Stimulated activated CD8-positive, alpha-beta memory T cell treated with anti-CD3 and anti-CD28 coated beads, Interleukin-4, amount 100 ng/mL, for 48 hours (primary cell): ENCODE measurements around the gene GAREM1.
"Not testable (repeated sequence)": the region's sequence is repeated elsewhere in the genome, so short reads cannot be mapped to it uniquely, and the experiment has no call there.

ENCODE experiments used
- DNase-seq: peaks from one replicate; pipeline ENCODE4 v3.0.0-alpha.2; 2020

Gene GAREM1

DNA sequence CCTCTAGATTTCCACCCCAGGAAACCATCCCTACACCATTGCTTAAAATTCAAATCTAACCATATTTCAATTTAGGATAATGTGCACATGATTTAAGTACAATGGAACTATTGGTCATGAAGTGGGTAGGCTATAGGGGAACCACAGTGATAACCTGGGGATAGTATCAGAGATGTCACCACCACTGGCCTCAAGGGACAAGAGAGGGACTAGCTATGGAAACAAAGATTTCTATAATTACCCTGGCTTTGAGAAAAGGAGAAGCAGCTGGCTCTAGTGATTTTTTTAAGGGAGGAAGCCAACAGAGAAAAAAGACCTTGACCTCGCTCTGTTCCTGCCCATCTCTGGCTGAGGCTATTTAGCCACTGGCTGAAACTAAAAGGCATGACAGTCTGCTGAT, 148.9 kb downstream of the GAREM1 start:
- no peak for DNase-seq

DNA sequence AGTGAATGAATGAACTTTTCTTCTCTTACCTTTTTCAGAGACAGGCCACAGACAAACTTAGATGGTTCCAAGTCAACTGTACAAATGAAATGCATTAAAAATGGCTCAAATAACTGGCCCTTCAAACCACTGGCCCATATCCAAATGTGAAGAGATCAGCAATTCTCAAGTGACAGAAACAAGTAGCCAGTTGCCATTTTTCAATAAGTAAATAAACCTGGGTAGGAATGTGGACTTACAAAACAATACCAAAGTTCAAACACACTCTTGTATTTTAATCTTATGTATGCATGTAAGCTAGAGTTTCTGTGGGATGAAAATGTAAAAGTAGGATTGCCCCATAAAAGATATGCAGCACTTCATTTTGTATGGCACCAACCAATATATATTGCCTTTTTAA, 151.6 kb downstream of the GAREM1 start:
- DNase-seq, result no peak

DNA sequence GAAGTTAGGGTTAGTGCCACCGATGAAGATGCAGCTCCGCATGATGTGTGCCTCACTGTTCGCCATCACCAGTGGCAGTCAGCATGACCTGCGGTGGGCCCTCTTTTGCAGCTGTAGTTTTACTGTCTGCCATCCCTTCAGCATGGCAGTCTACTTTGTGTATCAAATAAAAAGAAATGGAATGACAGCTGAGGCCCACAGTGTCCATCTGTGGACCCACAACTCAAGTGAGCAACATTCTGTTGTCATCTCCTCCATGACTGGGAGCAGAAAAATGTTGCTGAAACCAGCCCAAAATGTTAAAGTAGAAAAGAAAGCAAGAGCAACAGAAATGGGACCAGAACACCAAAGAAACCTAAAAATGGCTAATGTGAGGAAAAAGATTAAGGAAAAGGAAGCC, 152.1 kb downstream of the GAREM1 start:
- DNase-seq, result no peak

- no peak for DNase-seq
These were observed 153.0 kb downstream of the GAREM1 start for GRCh38 chr18:32317651-32318050.

GRCh38 chr18:32315881-32316280, 154.8 kb downstream of the GAREM1 start:
- DNase-seq, result no peak

- DNase-seq, result no peak
These were observed 159.9 kb downstream of the GAREM1 start for GRCh38 chr18:32310774-32311173.

GRCh38 chr18:32310101-32310500, 160.6 kb downstream of the GAREM1 start:
- DNase-seq, result no peak

GRCh38 chr18:32308493-32309120, 162.1 kb downstream of the GAREM1 start:
- DNase-seq, result no peak

GRCh38 chr18:32303400-32303799, 167.3 kb downstream of the GAREM1 start:
- no peak for DNase-seq

DNA sequence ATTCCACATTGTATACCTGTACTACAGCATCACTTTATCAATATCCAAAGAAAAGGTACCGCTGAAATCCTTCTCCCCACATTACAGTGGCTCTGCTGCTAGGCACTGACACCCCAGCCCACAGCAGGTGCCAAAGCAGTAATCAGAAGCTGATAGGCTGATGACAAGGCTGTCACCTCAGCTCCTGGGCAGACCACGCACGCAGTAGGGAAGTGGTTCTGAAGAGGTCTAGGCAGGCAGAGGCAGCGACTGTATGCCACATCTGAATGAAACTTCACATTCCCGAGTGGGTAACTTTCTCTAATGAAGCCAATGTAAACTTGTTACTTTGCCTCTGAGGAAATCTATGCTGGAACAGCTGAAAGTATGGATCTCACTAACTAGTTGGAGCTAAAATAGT, 167.9 kb downstream of the GAREM1 start:
- no peak for DNase-seq

- no peak for DNase-seq
These were observed 168.5 kb downstream of the GAREM1 start for GRCh38 chr18:32301976-32302743.

DNA sequence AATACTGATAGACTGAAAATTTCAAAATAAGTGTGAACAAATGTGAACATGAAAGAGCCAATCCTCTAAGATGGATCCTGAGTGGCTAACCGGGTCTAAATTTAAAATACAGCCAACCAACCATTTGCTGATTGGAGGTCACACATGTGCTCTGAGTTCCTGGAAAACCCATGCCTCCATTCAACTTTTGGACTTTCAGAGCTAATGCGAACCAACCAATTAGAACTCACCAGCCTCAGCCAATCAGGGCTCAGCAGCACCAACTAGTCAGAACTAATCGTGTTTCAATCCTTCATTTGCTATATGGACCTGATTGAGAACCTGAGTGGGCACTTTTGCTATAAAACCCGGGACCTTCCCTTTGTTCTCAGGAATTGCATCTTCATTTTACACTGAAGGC, 169.3 kb downstream of the GAREM1 start:
- no peak for DNase-seq

DNA sequence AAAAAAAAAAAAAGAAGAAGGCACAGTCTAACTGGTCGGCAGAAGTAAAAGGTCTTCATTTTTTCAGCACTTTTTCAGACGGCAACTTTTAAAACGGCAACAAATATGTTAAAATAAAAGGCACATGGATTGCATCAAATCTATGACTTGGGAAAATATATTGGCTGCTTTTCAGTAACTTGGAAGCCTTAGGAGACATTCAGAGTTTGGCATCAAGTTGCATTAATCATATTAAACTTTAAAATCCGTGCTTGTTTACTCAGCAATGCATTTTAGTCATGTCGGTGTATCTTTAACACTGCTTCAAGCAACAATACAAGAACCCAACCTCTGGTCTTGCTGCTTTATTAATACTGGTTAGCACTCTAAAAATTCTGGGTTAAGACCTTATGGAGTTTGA, 169.8 kb downstream of the GAREM1 start:
- no peak for DNase-seq

DNA sequence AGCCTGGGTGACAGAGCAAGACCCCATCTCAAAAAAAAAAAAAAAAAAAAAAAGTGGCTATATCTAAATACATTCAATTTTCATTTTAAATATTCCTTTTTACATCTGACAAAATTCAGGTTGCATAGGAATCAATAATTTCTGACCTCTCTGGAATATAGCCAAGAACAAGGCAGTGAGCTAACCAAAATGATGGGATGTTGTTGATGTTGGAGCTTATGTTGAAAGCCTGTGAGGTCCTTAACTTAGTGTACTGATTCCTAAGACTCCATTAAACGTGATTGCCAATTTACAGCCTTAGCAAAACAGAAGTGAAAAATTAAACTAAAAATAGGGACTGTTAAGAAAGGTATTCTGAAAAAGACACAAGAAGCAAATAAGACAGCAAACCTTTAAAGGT, 171.2 kb downstream of the GAREM1 start:
- DNase-seq, result no peak

GRCh38 chr18:32298171-32298667, 172.5 kb downstream of the GAREM1 start:
- no peak for DNase-seq

- no peak for DNase-seq
These were observed 173.0 kb downstream of the GAREM1 start for GRCh38 chr18:32297579-32298170.

- no peak for DNase-seq
These were observed 173.8 kb downstream of the GAREM1 start for GRCh38 chr18:32296851-32297250.

DNA sequence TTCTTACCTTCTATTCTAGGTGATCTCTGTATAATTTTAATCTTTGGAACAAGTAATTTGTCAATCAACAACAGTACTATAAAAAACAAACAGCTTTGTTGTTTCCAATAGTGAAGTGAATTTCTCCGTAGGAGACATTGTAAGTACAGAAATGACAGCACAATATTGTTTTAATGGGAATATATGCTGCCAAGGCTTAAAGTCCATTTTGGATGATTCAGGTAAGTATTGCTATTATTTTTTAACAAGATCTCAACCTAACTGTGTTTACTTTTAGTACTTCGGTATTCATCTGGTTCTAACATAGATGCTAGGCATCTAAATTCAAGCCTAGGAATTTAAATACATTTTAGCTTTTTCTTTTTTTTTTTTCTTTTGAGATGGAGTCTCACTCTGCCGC, 175.1 kb downstream of the GAREM1 start:
- no peak for DNase-seq

DNA sequence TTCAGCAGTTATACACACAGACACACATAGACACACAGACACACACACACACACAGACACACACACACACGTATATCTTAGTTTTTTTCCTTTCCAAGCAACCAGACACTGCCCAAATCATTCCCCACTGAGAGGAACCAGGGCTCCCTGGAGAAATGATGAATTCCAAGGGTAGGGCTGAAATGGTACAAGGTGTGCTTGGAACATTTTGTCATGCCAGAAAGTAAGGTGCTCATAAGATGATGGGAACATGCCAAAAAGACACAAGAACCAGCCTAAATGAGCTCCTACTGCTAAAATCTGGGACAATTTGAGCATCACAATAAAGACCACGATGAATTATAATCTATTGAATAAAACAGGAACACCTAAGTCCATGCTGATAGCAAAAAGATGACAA, 177.6 kb downstream of the GAREM1 start:
- no peak for DNase-seq

- DNase-seq, result not testable (repeated sequence)
These were observed 179.1 kb downstream of the GAREM1 start for GRCh38 chr18:32291623-32292022.

- DNase-seq, result no peak
These were observed 179.9 kb downstream of the GAREM1 start for GRCh38 chr18:32290810-32291209.

GRCh38 chr18:32289483-32290075, 181.1 kb downstream of the GAREM1 start:
- peak; percentile 37 for DNase-seq

GRCh38 chr18:32287873-32288272, 182.8 kb downstream of the GAREM1 start:
- DNase-seq, result no peak

- no peak for DNase-seq
These were observed 183.4 kb downstream of the GAREM1 start for GRCh38 chr18:32287249-32287648.
